Measurements from ENCODE around the gene GPR132. TPM values are rescaled to one million over a fixed set of nuclear protein-coding genes. Genes with fewer than 3 reads are reported as not detected.
A peak's percentile ranks its signal among the peaks of the same experiment; 100 is the strongest.

GPR132 gene
- total and polyA plus RNA-seq, 11 donors = 0.27 to 5.3 (median 0.75) TPM

GRCh38 chr14:105071326-105071725, 6.1 kb upstream of the GPR132 start:
- Histone ChIP-seq H3K27ac (peak overlapping the region in 1 of 12 donors; percentile 77), H3K36me3 (no peaks in the 10 kb centered on the region), H3K4me3 (no peak overlapping the region), H3K4me1 (peaks cover 0 to 66% (median 12%) of the 10 kb centered on the region in 12 donors), H3K9me3 (no peaks in the 10 kb centered on the region), H3K27me3 (peaks cover 0 to 28% (median 3%) of the 10 kb centered on the region in 9 donors)
- WGBS, 4 donors = 88 to 91% (median 90%) methylated on average over 15 of the region's 15 CpGs
- ATAC-seq (no peak), DNase-seq (no peak)
- no peak for TF ChIP-seq POLR2A (IDR thresholded peaks at IDR 0.05)
- TF ChIP-seq, protein P1, sequence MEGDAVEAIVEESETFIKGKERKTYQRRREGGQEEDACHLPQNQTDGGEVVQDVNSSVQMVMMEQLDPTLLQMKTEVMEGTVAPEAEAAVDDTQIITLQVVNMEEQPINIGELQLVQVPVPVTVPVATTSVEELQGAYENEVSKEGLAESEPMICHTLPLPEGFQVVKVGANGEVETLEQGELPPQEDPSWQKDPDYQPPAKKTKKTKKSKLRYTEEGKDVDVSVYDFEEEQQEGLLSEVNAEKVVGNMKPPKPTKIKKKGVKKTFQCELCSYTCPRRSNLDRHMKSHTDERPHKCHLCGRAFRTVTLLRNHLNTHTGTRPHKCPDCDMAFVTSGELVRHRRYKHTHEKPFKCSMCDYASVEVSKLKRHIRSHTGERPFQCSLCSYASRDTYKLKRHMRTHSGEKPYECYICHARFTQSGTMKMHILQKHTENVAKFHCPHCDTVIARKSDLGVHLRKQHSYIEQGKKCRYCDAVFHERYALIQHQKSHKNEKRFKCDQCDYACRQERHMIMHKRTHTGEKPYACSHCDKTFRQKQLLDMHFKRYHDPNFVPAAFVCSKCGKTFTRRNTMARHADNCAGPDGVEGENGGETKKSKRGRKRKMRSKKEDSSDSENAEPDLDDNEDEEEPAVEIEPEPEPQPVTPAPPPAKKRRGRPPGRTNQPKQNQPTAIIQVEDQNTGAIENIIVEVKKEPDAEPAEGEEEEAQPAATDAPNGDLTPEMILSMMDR (IDR thresholded peaks at IDR 0.05) = no peak
- intact Hi-C loops (cut with DNase I) = no loop called here

GRCh38 chr14:105070760-105071137, 5.5 kb upstream of the GPR132 start:
- peak overlapping the region in 2 of 12 donors; percentile 32 to 77 for H3K27ac ChIP-seq
- ATAC-seq (no peak), DNase-seq (no peak)
- H3K27me3 ChIP-seq = peaks cover 0 to 28% (median 3%) of the 10 kb centered on the region in 9 donors
- no peak for TF ChIP-seq POLR2A (IDR thresholded peaks at IDR 0.05)
- TF ChIP-seq, protein P1 (IDR thresholded peaks at IDR 0.05) = no peak
- H3K9me3 ChIP-seq = no peaks in the 10 kb centered on the region
- intact Hi-C loops (cut with DNase I) = no loop called here
- peaks cover 0 to 66% (median 7%) of the 10 kb centered on the region in 12 donors for H3K4me1 ChIP-seq
- H3K36me3 ChIP-seq = no peaks in the 10 kb centered on the region
- 80 to 82% (median 81%) methylated on average over 7 of the region's 7 CpGs for WGBS, 4 donors
- no peak overlapping the region for H3K4me3 ChIP-seq

DNA sequence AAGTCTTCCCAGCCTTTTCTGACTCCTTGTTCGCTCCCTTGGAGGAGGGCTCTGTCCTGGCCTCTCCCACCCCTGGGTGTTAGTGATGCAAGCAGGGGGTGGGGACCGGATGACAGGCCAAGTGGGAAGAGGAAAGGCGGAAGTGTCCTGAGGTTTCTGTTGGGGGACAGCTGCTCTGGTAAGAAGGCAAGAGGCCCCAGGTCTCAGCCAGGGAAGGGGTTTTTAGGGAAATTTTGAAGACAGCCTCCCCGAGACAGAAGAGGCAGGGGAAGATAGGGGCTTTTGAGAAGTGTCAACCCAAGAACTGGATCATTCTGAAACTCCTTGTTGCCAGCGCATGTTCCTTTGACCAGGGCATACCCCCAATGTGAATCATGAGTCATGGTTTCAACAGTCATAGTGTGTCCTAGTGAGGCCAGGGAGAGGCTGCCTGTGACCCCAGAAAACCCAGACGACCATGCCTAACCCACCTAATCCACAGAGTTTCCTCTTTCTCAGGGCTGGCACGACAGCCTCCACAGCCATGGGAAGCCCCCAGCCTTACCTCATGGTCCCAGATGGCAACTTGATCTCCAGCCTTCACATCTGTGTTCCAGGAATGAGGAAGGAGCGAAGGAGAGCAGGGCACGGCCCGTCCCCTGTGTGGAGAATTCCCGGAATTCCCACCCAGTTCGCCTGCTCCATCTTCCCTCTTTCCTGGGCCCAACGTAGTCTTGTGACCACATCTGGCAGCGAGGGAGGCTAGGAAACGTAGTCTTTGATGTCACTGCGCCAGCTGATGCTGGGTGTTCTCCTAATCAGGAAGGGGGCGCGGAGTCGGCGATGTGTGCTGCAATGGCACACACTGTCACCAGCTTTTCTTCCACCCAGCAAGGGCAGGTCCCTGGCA, 4.9 kb upstream of the GPR132 start:
- Histone ChIP-seq H3K36me3 (no peaks in the 10 kb centered on the region), H3K27ac (peak overlapping the region in 2 of 12 donors; percentile 32 to 77), H3K4me3 (peak overlapping the region in 1 of 12 donors; percentile 16), H3K9me3 (no peaks in the 10 kb centered on the region), H3K27me3 (peaks cover 0 to 23% (median 3%) of the 10 kb centered on the region in 9 donors), H3K4me1 (peaks cover 0 to 65% (median 5%) of the 10 kb centered on the region in 12 donors)
- DNase-seq (peak in 3 of 5 donors; percentile 52 to 71 (median 69)), ATAC-seq (peak in 3 of 4 donors; percentile 13 to 56 (median 30))
- intact Hi-C loops (cut with DNase I) = no loop called here
- WGBS, 4 donors = 73 to 79% (median 76%) methylated on average over 20 of the region's 20 CpGs
- TF ChIP-seq POLR2A (IDR thresholded peaks at IDR 0.05) = no peak

DNA sequence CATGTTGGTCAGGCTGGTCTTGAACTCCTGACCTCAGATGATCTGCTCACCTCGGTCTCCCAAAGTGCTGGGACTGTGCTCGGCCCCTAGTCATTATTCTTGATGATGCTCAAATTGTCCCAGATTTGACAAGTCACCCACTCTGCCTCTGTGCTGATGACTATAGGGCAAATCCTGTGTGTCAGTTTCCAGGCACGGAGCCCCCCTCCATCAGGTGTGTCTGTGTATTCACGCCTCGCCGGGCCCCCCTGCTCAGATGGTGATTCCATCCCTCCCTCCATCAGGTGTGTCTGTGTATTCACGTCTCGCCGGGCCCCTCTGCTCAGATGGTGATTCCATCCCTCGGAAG, 4.3 kb upstream of the GPR132 start:
- WGBS, 4 donors = 84 to 93% (median 88%) methylated on average over 10 of the region's 10 CpGs
- DNase-seq (no peak), ATAC-seq (no peak)
- intact Hi-C loops (cut with DNase I) = no loop called here
- Histone ChIP-seq H3K4me3 (no peak overlapping the region), H3K27ac (peak overlapping the region in 1 of 12 donors; percentile 77), H3K4me1 (peaks cover 0 to 59% (median under 1%) of the 10 kb centered on the region in 12 donors), H3K27me3 (peaks cover 0 to 18% (median 3%) of the 10 kb centered on the region in 9 donors), H3K36me3 (no peaks in the 10 kb centered on the region), H3K9me3 (no peaks in the 10 kb centered on the region)
- no peak for TF ChIP-seq POLR2A (IDR thresholded peaks at IDR 0.05)
- TF ChIP-seq, protein P1 (IDR thresholded peaks at IDR 0.05) = no peak

Data from heart left ventricle (tissue), 16 donors.